ENCODE measurements around the gene ZNF484.
"Not testable (repeated sequence)": the region's sequence is repeated elsewhere in the genome, so short reads cannot be mapped to it uniquely, and the experiment has no call there.

The ZNF484 gene

GRCh38 chr9:92860867-92861266 is 17.0 kb downstream of the ZNF484 start:
- no peak for DNase-seq (ENCODE audit: low spot score)

- DNase-seq (ENCODE audit: low spot score) = no peak
Observed at GRCh38 chr9:92857236-92857635, 20.6 kb downstream of the ZNF484 start.

GRCh38 chr9:92853716-92854115 is 24.1 kb downstream of the ZNF484 start:
- DNase-seq (ENCODE audit: low spot score) = no peak

GRCh38 chr9:92850898-92851297 is 26.9 kb downstream of the ZNF484 start:
- no peak for DNase-seq (ENCODE audit: low spot score)

GRCh38 chr9:92848740-92849139 is 29.1 kb downstream of the ZNF484 start:
- DNase-seq (ENCODE audit: low spot score) = not testable (repeated sequence)

GRCh38 chr9:92846662-92847145 is 31.1 kb downstream of the ZNF484 start:
- DNase-seq (ENCODE audit: low spot score) = no peak

- DNase-seq (ENCODE audit: low spot score) = not testable (repeated sequence)
Observed at GRCh38 chr9:92838411-92838810, 39.4 kb downstream of the ZNF484 start.

- no peak for DNase-seq (ENCODE audit: low spot score)
Observed at GRCh38 chr9:92837191-92837590, 40.6 kb downstream of the ZNF484 start.

GRCh38 chr9:92829420-92829819 is 48.4 kb downstream of the ZNF484 start:
- DNase-seq (ENCODE audit: low spot score) = no peak

- DNase-seq (ENCODE audit: low spot score) = not testable (repeated sequence)
Observed at GRCh38 chr9:92825065-92825464, 52.8 kb downstream of the ZNF484 start.

GRCh38 chr9:92820964-92821363 is 56.9 kb downstream of the ZNF484 start:
- no peak for DNase-seq (ENCODE audit: low spot score)

GRCh38 chr9:92819898-92820297 is 57.9 kb downstream of the ZNF484 start:
- not testable (repeated sequence) for DNase-seq (ENCODE audit: low spot score)

GRCh38 chr9:92809629-92810326 is 68.1 kb downstream of the ZNF484 start:
- DNase-seq (ENCODE audit: low spot score) = not testable (repeated sequence)

- peak; percentile 23 for DNase-seq (ENCODE audit: low spot score)
Observed at GRCh38 chr9:92808726-92809451, 68.9 kb downstream of the ZNF484 start.

GRCh38 chr9:92807757-92808725 is 69.8 kb downstream of the ZNF484 start:
- DNase-seq (ENCODE audit: low spot score) = no peak

- DNase-seq (ENCODE audit: low spot score) = no peak
Observed at GRCh38 chr9:92807031-92807756, 70.6 kb downstream of the ZNF484 start.

- DNase-seq (ENCODE audit: low spot score) = no peak
Observed at GRCh38 chr9:92804727-92805126, 73.1 kb downstream of the ZNF484 start.

- no peak for DNase-seq (ENCODE audit: low spot score)
Observed at GRCh38 chr9:92798358-92798757, 79.5 kb downstream of the ZNF484 start.

- DNase-seq (ENCODE audit: low spot score) = not testable (repeated sequence)
Observed at GRCh38 chr9:92796337-92796804, 81.5 kb downstream of the ZNF484 start.

- DNase-seq (ENCODE audit: low spot score) = no peak
Observed at GRCh38 chr9:92795598-92796336, 82.1 kb downstream of the ZNF484 start.
